OCI-LY3 (cell line): ENCODE results near the gene FCHSD2.

Experiments
- EZH2phosphoT487 ChIP-seq: fragments of 200-600 bp; shearing (Covaris generic); IDR thresholded peaks from 2 replicates; pipeline ENCODE4 v1.6.1; 2018; ENCODE audit warnings: antibody characterized with exemption, mixed run types, low read depth
- TF ChIP-seq, protein P1 (sequence below): fragments of 200-600, 300-600 bp; sonication (generic); IDR thresholded peaks from 2 replicates; pipeline ENCODE4 v1.5.1; 2014; ENCODE audit warnings: antibody characterized with exemption, low read length, low read depth

DNA sequence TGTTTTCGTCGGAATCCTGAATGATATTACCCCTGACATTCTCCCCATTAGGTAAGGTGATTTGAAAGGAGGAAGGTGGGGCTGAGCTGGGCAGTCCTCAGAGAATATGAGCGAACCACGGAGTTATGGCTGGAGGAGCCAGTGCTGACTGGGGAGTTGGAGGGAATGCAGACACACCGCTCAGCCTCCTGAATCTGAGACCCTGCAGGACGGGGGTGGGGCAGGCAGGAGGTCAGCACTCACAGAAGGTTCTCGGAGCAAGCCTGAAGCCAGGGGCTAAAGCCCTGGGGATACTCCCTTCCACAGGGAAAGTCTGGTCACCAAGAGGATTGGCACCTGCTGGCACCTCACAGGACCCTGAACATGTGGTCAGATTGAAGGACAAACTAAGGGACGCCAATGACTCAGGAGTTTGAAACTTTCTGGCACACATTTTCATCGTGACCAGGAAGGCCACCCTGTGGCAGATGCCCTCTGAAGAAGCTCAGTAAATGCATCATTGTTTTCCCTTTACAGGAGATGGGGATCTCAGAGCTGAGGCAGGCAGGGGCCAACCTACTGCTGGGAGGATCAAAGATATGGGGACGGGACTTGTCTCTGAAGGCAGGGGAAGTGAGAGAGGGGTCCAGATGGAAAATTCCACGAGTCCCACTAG, 26.9 kb upstream of the FCHSD2 start:
- TF ChIP-seq, protein P1, sequence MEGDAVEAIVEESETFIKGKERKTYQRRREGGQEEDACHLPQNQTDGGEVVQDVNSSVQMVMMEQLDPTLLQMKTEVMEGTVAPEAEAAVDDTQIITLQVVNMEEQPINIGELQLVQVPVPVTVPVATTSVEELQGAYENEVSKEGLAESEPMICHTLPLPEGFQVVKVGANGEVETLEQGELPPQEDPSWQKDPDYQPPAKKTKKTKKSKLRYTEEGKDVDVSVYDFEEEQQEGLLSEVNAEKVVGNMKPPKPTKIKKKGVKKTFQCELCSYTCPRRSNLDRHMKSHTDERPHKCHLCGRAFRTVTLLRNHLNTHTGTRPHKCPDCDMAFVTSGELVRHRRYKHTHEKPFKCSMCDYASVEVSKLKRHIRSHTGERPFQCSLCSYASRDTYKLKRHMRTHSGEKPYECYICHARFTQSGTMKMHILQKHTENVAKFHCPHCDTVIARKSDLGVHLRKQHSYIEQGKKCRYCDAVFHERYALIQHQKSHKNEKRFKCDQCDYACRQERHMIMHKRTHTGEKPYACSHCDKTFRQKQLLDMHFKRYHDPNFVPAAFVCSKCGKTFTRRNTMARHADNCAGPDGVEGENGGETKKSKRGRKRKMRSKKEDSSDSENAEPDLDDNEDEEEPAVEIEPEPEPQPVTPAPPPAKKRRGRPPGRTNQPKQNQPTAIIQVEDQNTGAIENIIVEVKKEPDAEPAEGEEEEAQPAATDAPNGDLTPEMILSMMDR = peak; percentile 15; the same call in 1 of the 2 replicates
- TF ChIP-seq EZH2phosphoT487 = no peak
